SK-N-SH (cell line): ENCODE results near the gene MANF. TPM values are rescaled to one million over a fixed set of nuclear protein-coding genes. Genes with fewer than 3 reads are reported as not detected.

ENCODE experiments used
- CTCF ChIA-PET: fragments of 300-600, 350-600 bp; formaldehyde crosslinking; extraction: SDS; loops from one replicate; lab custom pipeline; 2021; lab: Yijun Ruan, JAX
- POLR2A ChIA-PET: fragments of 350-600 bp; sonication (Branson Sonifier 250); formaldehyde crosslinking; extraction: SDS; loops from one replicate; lab custom pipeline; 2020; ENCODE audit warnings: antibody characterized with exemption, inconsistent platforms; lab: Yijun Ruan, JAX
- DNase-seq: peaks from one replicate; pipeline ENCODE4 v3.0.0; 2012
- H2AFZ ChIP-seq: fragments of 200-600 bp; sonication (generic); 2 replicates; pipeline ENCODE4 v1.8.1; 2016; ENCODE audit warnings: antibody characterized with exemption, mild to moderate bottlenecking, low read depth
- H3F3A ChIP-seq: fragments of 200-600 bp; sonication (generic); replicated peaks from 2 replicates; pipeline ENCODE3; 2016; ENCODE audit warnings: antibody characterized with exemption, mild to moderate bottlenecking; ENCODE audit not compliant: insufficient read depth
- H3K27ac ChIP-seq, 2 experiments: fragments of 200-500 bp in 1 of 2; fragments of 200-600 bp in 1 of 2; sonication (Bioruptor generic) in 1 of 2; sonication (generic), shearing (Covaris generic) in 1 of 2; 2 replicates each; pipeline versions ENCODE4 v1.5.1 to v1.6.1; 2014 to 2016; ENCODE audit warnings: low read depth in 2 of 2, inconsistent platforms in 1 of 2, low read length in 1 of 2, mild to moderate bottlenecking in 1 of 2, mixed read lengths in 1 of 2
- H3K27me3 ChIP-seq: fragments of 200-600 bp; sonication (generic), shearing (Covaris generic); 2 replicates; pipeline ENCODE4 v1.6.1; 2016; ENCODE audit warnings: mixed run types; ENCODE audit not compliant: insufficient read depth
- H3K36me3 ChIP-seq, 2 experiments: fragments of 200-500 bp in 1 of 2; fragments of 200-600 bp in 1 of 2; sonication (Bioruptor generic) in 1 of 2; sonication (generic) in 1 of 2; replicated peaks in 1 of 2; 2 replicates each; pipeline versions ENCODE3 to v1.5.1; 2014 to 2016; ENCODE audit warnings: low read length in 1 of 2, mild to moderate bottlenecking in 1 of 2; ENCODE audit not compliant: insufficient read depth in 2 of 2, control insufficient read depth in 1 of 2
- H3K4me1 ChIP-seq, 2 experiments: fragments of 200-500 bp in 1 of 2; fragments of 200-600 bp in 1 of 2; sonication (Bioruptor generic) in 1 of 2; sonication (generic), shearing (Covaris generic) in 1 of 2; 2 replicates each; pipeline versions ENCODE4 v1.5.1 to v1.6.1; 2014 to 2016; ENCODE audit warnings: low read depth in 1 of 2, low read length in 1 of 2, mixed run types in 1 of 2; ENCODE audit not compliant: insufficient read depth in 2 of 2, control insufficient read depth in 1 of 2
- H3K4me2 ChIP-seq: fragments of 200-600 bp; sonication (generic), shearing (Covaris generic); 2 replicates; pipeline ENCODE4 v1.6.1; 2017; ENCODE audit warnings: mixed run types
- H3K4me3 ChIP-seq, 2 experiments: fragments of 200-500 bp in 1 of 2; fragments of 200-600 bp in 1 of 2; sonication (Bioruptor generic) in 1 of 2; sonication (generic), shearing (Covaris generic) in 1 of 2; 2 replicates each; pipeline versions ENCODE4 v1.5.1 to v1.8.1; 2014 to 2016; ENCODE audit warnings: low read depth in 2 of 2, inconsistent platforms in 1 of 2, low read length in 1 of 2, mild to moderate bottlenecking in 1 of 2, mixed read lengths in 1 of 2, moderate library complexity in 1 of 2
- H3K79me2 ChIP-seq: fragments of 200-600 bp; sonication (generic); 2 replicates; pipeline ENCODE4 v1.8.1; 2017; ENCODE audit warnings: mild to moderate bottlenecking; ENCODE audit not compliant: insufficient read depth
- H3K9ac ChIP-seq: fragments of 200-600 bp; sonication (generic); 2 replicates; pipeline ENCODE4 v1.6.1; 2017; ENCODE audit warnings: mixed run types
- H3K9me2 ChIP-seq: fragments of 200-600 bp; sonication (generic); 2 replicates; pipeline ENCODE4 v1.6.1; 2017; ENCODE audit warnings: mixed run types
- H3K9me3 ChIP-seq: fragments of 200-600 bp; sonication (generic); 2 replicates; pipeline ENCODE4 v1.6.1; 2017; ENCODE audit warnings: mixed run types, mild to moderate bottlenecking, moderate library complexity
- H4K20me1 ChIP-seq: fragments of 200-600 bp; sonication (generic); 2 replicates; pipeline ENCODE4 v1.6.1; 2017; ENCODE audit warnings: mild to moderate bottlenecking, mixed run types; ENCODE audit not compliant: insufficient read depth
- CHD2 ChIP-seq: fragments of 150-350 bp; IDR thresholded peaks from 2 replicates; pipeline ENCODE4 v1.6.1; 2018; ENCODE audit warnings: low read length; ENCODE audit not compliant: partially characterized antibody
- ELF1 ChIP-seq: IDR thresholded peaks from 2 replicates; pipeline ENCODE4 v1.4.0; 2012
- EP300 ChIP-seq, 2 experiments: IDR thresholded peaks; 2 replicates each; pipeline versions ENCODE4 v1.4.0 to v1.6.1; 2012; ENCODE audit warnings: borderline replicate concordance in 1 of 2, low read depth in 1 of 2, low read length in 1 of 2
- EZH2phosphoT487 ChIP-seq: fragments of 200-600 bp; sonication (generic); IDR thresholded peaks from 2 replicates; pipeline ENCODE4 v1.6.1; 2017; ENCODE audit warnings: low read depth, mixed run types, mild to moderate bottlenecking, antibody characterized with exemption, moderate library complexity, borderline replicate concordance
- FOSL2 ChIP-seq: IDR thresholded peaks from 2 replicates; pipeline ENCODE4 v1.4.0; 2012; ENCODE audit warnings: low read depth, mild to moderate bottlenecking, moderate library complexity, borderline replicate concordance
- FOXM1 ChIP-seq: IDR thresholded peaks from 2 replicates; pipeline ENCODE4 v1.4.0; 2012; ENCODE audit warnings: low read depth, mild to moderate bottlenecking
- GABPA ChIP-seq: IDR thresholded peaks from 2 replicates; pipeline ENCODE4 v1.4.0; 2012; ENCODE audit warnings: low read depth, mild to moderate bottlenecking
- GATA2 ChIP-seq: sonication (generic); formaldehyde crosslinking; IDR thresholded peaks from 2 replicates; pipeline ENCODE4 v1.5.0; 2020; ENCODE audit warnings: mild to moderate bottlenecking, missing genetic modification reagents
- MEF2A ChIP-seq: IDR thresholded peaks from 2 replicates; pipeline ENCODE4 v1.4.0; 2012; ENCODE audit warnings: low read depth, borderline replicate concordance
- MXI1 ChIP-seq: IDR thresholded peaks from 2 replicates; pipeline ENCODE4 v1.6.1; 2012; ENCODE audit warnings: mild to moderate bottlenecking, low read depth, low read length, improper control_type of control experiment
- NFIC ChIP-seq: IDR thresholded peaks from 2 replicates; pipeline ENCODE4 v1.4.0; 2012; ENCODE audit warnings: borderline replicate concordance
- POLR2AphosphoS5 ChIP-seq: IDR thresholded peaks from 2 replicates; pipeline ENCODE4 v1.6.1; 2012; ENCODE audit warnings: low read depth, low read length
- RCOR1 ChIP-seq: fragments of 150-350 bp; IDR thresholded peaks from 2 replicates; pipeline ENCODE4 v1.6.1; 2017; ENCODE audit warnings: antibody characterized with exemption, low read length
- RFX5 ChIP-seq: IDR thresholded peaks from 2 replicates; pipeline ENCODE4 v1.6.1; 2012; ENCODE audit warnings: mild to moderate bottlenecking, improper control_type of control experiment, low read length
- SIN3A ChIP-seq: IDR thresholded peaks from 2 replicates; pipeline ENCODE4 v1.6.1; 2012; ENCODE audit warnings: low read depth, mild to moderate bottlenecking, low read length, moderate library complexity, borderline replicate concordance
- TAF1 ChIP-seq: IDR thresholded peaks from 2 replicates; pipeline ENCODE4 v1.6.1; 2012; ENCODE audit warnings: low read depth, mild to moderate bottlenecking, low read length, moderate library complexity, borderline replicate concordance
- TCF12 ChIP-seq: IDR thresholded peaks from 2 replicates; pipeline ENCODE4 v1.4.0; 2012
- TEAD4 ChIP-seq: IDR thresholded peaks from 2 replicates; pipeline ENCODE4 v1.4.0; 2012; ENCODE audit warnings: mild to moderate bottlenecking, borderline replicate concordance; ENCODE audit not compliant: insufficient read depth
- WGBS: methylation state at CpG from one replicate; pipeline ENCODE4 v1.1.6; 2017; ENCODE audit warnings: low lambda C conversion rate; 5-methylcytosine and 5-hydroxymethylcytosine counted together
- polyA plus RNA-seq, 3 experiments: library from polyadenylated mRNA; depleted of rRNA; stranded (reverse); fragments of >200 nt; gene quantifications; 2 replicates each; pipeline ENCODE4 v1.2.3, GENCODE V29; 2012
- TF ChIP-seq, protein P1 (sequence below): fragments of 150-350 bp; IDR thresholded peaks from 2 replicates; pipeline ENCODE4 v1.6.1; 2016; ENCODE audit warnings: mild to moderate bottlenecking, low read depth, low read length
- TF ChIP-seq, protein P2 (sequence below): IDR thresholded peaks from 2 replicates; pipeline ENCODE4 v1.4.0; 2012; ENCODE audit warnings: low read depth, borderline replicate concordance
- TF ChIP-seq, protein P3 (sequence below): IDR thresholded peaks from 2 replicates; pipeline ENCODE4 v1.4.0; 2012; ENCODE audit warnings: low read depth
- TF ChIP-seq, protein P4 (sequence below): fragments of 150-350 bp; IDR thresholded peaks from 2 replicates; pipeline ENCODE4 v1.6.1; 2017; ENCODE audit warnings: antibody characterized with exemption, low read length, low read depth, borderline replicate concordance
- TF ChIP-seq, protein P5 (sequence below): IDR thresholded peaks from 2 replicates; pipeline ENCODE4 v1.4.0; 2012; ENCODE audit warnings: low read depth, borderline replicate concordance

Gene MANF
- polyA plus RNA-seq, 1 of the 3 experiments (the other 2 are of a cell fraction): 121 TPM

DNA sequence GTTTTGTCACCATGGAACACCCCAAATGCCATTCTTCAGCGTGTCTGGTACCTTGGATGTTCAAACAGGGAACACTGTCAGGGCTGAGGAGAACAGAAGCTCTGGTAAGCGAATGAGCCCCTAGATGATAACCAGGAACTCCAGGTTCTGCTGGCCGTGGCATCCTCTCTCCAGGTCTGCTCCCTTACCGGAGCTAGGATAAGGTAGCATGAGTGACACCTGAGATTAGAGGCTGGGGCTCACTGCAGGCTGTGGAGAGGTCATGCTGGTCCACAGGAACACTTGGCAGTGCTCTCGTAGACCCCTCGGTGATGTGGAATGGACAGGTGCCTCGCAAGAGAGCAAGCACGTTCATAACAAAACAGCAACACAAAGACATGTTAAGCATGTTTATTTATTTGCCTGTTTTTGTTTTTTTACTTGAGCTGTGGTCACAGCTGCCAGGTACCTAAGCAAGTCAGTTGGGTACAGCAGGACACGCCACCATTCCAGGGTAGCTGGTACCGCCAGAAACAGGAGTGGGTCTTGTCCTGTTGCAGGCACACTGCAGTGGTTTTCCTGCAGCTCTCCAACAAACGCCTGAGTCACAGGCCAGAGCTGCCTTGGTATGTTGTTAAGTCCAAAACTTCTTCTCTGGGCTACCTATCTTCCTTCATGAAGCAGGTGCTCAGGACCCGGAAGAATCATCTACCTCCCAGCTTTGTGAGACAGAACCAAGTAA lies 10.6 kb downstream of the MANF start:
- H3K27me3 ChIP-seq: no peaks in the 10 kb centered on the region
- no peak for DNase-seq
- no peak overlapping the region for H3K4me3 ChIP-seq
- peaks cover 25% of the 10 kb centered on the region for H3F3A ChIP-seq
- peaks cover 29 to 80% of the 10 kb centered on the region in 2 experiments for H3K36me3 ChIP-seq
- H3K4me1 ChIP-seq: peaks cover 11 to 40% of the 10 kb centered on the region in 2 experiments
- CTCF ChIA-PET: interaction anchor here (0.9 to 1.0 kb wide), 2 partner anchors 12 to 106 kb away, joined by 3 to 4 read pairs; no protein-coding TSS in a partner anchor
- H3K9ac ChIP-seq: no peak overlapping the region
- no peaks in the 10 kb centered on the region for H3K9me2 ChIP-seq
- peaks cover 53% of the 10 kb centered on the region for H3K79me2 ChIP-seq
- H3K4me2 ChIP-seq: no peak overlapping the region
- TF ChIP-seq, protein P1, sequence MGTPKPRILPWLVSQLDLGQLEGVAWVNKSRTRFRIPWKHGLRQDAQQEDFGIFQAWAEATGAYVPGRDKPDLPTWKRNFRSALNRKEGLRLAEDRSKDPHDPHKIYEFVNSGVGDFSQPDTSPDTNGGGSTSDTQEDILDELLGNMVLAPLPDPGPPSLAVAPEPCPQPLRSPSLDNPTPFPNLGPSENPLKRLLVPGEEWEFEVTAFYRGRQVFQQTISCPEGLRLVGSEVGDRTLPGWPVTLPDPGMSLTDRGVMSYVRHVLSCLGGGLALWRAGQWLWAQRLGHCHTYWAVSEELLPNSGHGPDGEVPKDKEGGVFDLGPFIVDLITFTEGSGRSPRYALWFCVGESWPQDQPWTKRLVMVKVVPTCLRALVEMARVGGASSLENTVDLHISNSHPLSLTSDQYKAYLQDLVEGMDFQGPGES: no peak
- TF ChIP-seq MEF2A (no peak), POLR2AphosphoS5 (no peak; the same call in 1 of the 2 replicates), RCOR1 (no peak), TAF1 (no peak), FOSL2 (no peak)
- TF ChIP-seq, protein P2, sequence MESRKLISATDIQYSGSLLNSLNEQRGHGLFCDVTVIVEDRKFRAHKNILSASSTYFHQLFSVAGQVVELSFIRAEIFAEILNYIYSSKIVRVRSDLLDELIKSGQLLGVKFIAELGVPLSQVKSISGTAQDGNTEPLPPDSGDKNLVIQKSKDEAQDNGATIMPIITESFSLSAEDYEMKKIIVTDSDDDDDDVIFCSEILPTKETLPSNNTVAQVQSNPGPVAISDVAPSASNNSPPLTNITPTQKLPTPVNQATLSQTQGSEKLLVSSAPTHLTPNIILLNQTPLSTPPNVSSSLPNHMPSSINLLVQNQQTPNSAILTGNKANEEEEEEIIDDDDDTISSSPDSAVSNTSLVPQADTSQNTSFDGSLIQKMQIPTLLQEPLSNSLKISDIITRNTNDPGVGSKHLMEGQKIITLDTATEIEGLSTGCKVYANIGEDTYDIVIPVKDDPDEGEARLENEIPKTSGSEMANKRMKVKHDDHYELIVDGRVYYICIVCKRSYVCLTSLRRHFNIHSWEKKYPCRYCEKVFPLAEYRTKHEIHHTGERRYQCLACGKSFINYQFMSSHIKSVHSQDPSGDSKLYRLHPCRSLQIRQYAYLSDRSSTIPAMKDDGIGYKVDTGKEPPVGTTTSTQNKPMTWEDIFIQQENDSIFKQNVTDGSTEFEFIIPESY: no peak
- TF ChIP-seq, all 33 proteins: peak for 0
- POLR2A ChIA-PET: interaction anchor here (0.8 kb wide), 1 partner anchor 104 kb away, joined by 4 read pairs; the partner anchor contains the start of gene DCAF1
- Histone ChIP-seq H4K20me1 (peaks cover 55% of the 10 kb centered on the region), H2AFZ (no peak overlapping the region), H3K27ac (no peak overlapping the region), H3K9me3 (no peaks in the 10 kb centered on the region)
- 80% methylated on average over 8 of the region's 12 CpGs for WGBS

DNA sequence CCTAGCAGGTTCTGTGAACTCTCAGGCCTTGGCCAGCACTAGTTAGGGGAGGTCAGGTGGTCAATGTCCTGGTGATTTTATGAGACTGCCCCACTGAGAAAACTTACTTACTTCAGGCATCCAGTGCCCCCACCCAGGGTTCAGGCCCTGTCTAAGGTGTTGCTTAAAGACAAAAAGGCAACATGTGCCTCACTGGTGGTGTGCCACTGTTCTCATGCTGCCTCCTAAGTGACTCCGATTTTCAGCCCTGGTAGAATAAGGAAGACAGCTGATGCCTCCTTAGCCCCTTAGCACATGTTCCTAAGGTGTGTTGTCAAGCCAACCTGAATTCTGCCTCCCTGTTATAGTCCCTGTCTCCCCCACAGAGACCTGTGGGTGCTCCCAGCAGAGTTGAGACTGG lies 11.3 kb downstream of the MANF start:
- Histone ChIP-seq H3K79me2 (peaks cover 51% of the 10 kb centered on the region), H3F3A (peaks cover 24% of the 10 kb centered on the region), H3K36me3 (peaks cover 33 to 84% of the 10 kb centered on the region in 2 experiments), H2AFZ (no peak overlapping the region), H3K4me2 (no peak overlapping the region), H3K9ac (no peak overlapping the region), H3K27me3 (no peaks in the 10 kb centered on the region), H4K20me1 (peaks cover 55% of the 10 kb centered on the region), H3K9me3 (no peaks in the 10 kb centered on the region), H3K4me1 (peaks cover 11 to 38% of the 10 kb centered on the region in 2 experiments), H3K9me2 (no peaks in the 10 kb centered on the region), H3K4me3 (no peak overlapping the region), H3K27ac (no peak overlapping the region)
- POLR2A ChIA-PET: interaction anchor here (1.7 kb wide), 1 partner anchor 11 kb away, joined by 9 read pairs; the partner anchor contains the start of gene MANF
- WGBS: 100% methylated on average over 1 of the region's 1 CpG
- CTCF ChIA-PET: interaction anchor here (1.0 kb wide), 1 partner anchor 11 kb away, joined by 4 read pairs; the partner anchor contains the start of gene MANF
- DNase-seq: no peak
- no peak for TF ChIP-seq FOXM1
- TF ChIP-seq GATA2 (CRISPR knock-in tag): no peak
- TF ChIP-seq CHD2: no peak
- no peak for TF ChIP-seq EP300 (IDR thresholded peaks at IDR 0.05; ENCODE audit: borderline replicate concordance in 1 of 2, low read depth in 1 of 2, low read length in 1 of 2)
- no peak for TF ChIP-seq TCF12
- TF ChIP-seq MXI1: no peak
- TF ChIP-seq SIN3A: no peak
- TF ChIP-seq RFX5: no peak
- no peak for TF ChIP-seq ELF1
- TF ChIP-seq RCOR1: no peak
- TF ChIP-seq GABPA: no peak
- no peak for TF ChIP-seq NFIC
- TF ChIP-seq, protein P3, sequence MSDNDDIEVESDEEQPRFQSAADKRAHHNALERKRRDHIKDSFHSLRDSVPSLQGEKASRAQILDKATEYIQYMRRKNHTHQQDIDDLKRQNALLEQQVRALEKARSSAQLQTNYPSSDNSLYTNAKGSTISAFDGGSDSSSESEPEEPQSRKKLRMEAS: no peak
- no peak for TF ChIP-seq FOSL2
- TF ChIP-seq, protein P4, sequence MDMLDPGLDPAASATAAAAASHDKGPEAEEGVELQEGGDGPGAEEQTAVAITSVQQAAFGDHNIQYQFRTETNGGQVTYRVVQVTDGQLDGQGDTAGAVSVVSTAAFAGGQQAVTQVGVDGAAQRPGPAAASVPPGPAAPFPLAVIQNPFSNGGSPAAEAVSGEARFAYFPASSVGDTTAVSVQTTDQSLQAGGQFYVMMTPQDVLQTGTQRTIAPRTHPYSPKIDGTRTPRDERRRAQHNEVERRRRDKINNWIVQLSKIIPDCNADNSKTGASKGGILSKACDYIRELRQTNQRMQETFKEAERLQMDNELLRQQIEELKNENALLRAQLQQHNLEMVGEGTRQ: no peak
- no peak for TF ChIP-seq TEAD4
- TF ChIP-seq, protein P5, sequence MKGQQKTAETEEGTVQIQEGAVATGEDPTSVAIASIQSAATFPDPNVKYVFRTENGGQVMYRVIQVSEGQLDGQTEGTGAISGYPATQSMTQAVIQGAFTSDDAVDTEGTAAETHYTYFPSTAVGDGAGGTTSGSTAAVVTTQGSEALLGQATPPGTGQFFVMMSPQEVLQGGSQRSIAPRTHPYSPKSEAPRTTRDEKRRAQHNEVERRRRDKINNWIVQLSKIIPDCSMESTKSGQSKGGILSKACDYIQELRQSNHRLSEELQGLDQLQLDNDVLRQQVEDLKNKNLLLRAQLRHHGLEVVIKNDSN: no peak
- TF ChIP-seq MEF2A: no peak
- TF ChIP-seq EZH2phosphoT487: no peak
